ENCODE measurements around the gene DIAPH1.

DNA sequence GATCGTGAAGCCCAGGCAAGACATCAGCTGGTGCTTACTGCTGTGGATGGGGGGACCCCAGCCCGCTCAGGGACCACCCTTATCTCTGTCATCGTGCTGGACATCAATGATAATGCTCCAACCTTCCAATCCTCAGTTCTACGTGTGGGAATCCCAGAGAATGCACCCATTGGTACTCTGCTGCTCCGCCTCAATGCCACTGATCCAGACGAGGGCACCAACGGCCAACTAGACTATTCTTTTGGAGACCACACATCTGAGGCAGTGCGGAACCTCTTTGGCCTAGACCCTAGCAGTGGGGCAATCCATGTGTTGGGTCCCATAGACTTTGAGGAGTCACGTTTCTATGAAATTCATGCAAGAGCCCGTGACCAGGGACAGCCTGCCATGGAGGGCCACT is 129.0 kb downstream of the DIAPH1 start:
- TF ChIP-seq POLR2A (IDR thresholded peaks at IDR 0.05): no peak
- TF ChIP-seq, protein P1, sequence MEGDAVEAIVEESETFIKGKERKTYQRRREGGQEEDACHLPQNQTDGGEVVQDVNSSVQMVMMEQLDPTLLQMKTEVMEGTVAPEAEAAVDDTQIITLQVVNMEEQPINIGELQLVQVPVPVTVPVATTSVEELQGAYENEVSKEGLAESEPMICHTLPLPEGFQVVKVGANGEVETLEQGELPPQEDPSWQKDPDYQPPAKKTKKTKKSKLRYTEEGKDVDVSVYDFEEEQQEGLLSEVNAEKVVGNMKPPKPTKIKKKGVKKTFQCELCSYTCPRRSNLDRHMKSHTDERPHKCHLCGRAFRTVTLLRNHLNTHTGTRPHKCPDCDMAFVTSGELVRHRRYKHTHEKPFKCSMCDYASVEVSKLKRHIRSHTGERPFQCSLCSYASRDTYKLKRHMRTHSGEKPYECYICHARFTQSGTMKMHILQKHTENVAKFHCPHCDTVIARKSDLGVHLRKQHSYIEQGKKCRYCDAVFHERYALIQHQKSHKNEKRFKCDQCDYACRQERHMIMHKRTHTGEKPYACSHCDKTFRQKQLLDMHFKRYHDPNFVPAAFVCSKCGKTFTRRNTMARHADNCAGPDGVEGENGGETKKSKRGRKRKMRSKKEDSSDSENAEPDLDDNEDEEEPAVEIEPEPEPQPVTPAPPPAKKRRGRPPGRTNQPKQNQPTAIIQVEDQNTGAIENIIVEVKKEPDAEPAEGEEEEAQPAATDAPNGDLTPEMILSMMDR (IDR thresholded peaks at IDR 0.05): no peak

Measured in Peyer's patch (tissue), 4 donors.